Endothelial cell of umbilical vein (primary cell): ENCODE results near the gene TM2D1.

ENCODE experiments used
- EZH2 ChIP-seq: IDR thresholded peaks from 2 replicates; pipeline ENCODE4 v1.6.1; 2012; ENCODE audit warnings: borderline replicate concordance, low read depth, mild to moderate bottlenecking, moderate library complexity, low read length, inconsistent platforms; ENCODE audit not compliant: severe bottlenecking
- POLR2AphosphoS5 ChIP-seq: IDR thresholded peaks from 2 replicates; pipeline ENCODE4 v1.6.1; 2012; ENCODE audit warnings: low read depth, mild to moderate bottlenecking, control low read depth, low read length, moderate library complexity; ENCODE audit not compliant: insufficient read depth

DNA sequence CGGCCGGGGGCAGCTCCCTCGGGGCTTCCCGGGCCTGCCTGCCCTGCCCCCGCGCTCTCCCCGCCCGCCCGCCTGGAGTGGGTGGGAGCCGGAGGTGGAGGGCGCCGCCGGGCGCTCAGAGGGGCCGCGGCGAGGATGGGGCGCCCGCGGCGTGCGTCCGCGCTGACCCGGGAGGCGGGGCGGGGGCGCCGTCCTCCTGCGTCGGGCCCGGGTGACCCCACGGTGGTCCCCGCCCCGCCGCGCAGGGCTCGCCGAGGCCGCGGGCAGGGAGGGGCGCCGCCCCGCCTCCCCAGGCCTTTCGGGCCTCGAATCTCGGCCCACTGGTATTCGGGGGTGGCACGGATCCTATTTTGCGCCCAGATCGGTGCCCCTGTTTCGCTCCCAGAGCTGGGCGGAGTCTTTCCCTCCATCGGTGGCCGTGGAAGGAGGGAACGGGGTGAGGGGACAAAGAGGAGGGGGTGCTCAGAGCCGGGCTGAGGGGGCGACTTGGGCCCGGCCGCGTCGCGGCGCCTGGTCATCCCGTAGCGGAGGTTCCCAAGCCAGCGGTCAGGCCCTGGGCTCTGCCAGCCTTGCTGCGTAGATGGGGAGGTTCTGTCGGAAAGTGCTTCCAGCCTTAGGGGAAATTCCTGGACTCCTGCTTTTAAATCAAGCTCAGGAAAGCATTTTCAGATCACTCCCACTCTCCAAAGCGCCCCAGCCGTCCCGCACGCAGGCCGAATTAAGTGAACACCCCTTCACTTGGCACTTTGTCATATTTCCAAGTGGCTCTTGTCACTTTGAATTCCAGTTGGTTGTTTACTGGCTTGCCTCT lies 17.9 kb upstream of the TM2D1 start:
- no peak for TF ChIP-seq EZH2
- TF ChIP-seq POLR2AphosphoS5, result peak; percentile 30
